UCSD-AML1 (cell line): ENCODE results near the gene PHACTR1.
A peak's percentile ranks its signal among the peaks of the same experiment; 100 is the strongest.

Source experiments
- DNase-seq: peaks from one replicate; lab custom pipeline; 2025; ENCODE audit not compliant: unreplicated experiment; lab: John Stamatoyannopoulos, UW

The PHACTR1 gene

GRCh38 chr6:13274707-13275434, 558.3 kb downstream of the PHACTR1 start:
- no peak for DNase-seq

GRCh38 chr6:13275435-13275989, 558.9 kb downstream of the PHACTR1 start:
- DNase-seq = no peak

GRCh38 chr6:13277231-13277630, 560.7 kb downstream of the PHACTR1 start:
- DNase-seq = no peak

- peak; percentile 32 for DNase-seq
These were observed 561.6 kb downstream of the PHACTR1 start for GRCh38 chr6:13278164-13278563.

- no peak for DNase-seq
These were observed 562.4 kb downstream of the PHACTR1 start for GRCh38 chr6:13278991-13279390.

GRCh38 chr6:13280254-13280653, 563.7 kb downstream of the PHACTR1 start:
- DNase-seq = no peak

- DNase-seq = no peak
These were observed 565.1 kb downstream of the PHACTR1 start for GRCh38 chr6:13281686-13282085.

GRCh38 chr6:13282393-13283069, 566.0 kb downstream of the PHACTR1 start:
- DNase-seq = no peak

- no peak for DNase-seq
These were observed 566.8 kb downstream of the PHACTR1 start for GRCh38 chr6:13283331-13283730.

GRCh38 chr6:13284646-13285045, 568.1 kb downstream of the PHACTR1 start:
- no peak for DNase-seq

GRCh38 chr6:13285705-13286104, 569.1 kb downstream of the PHACTR1 start:
- DNase-seq = no peak

- DNase-seq = no peak
These were observed 569.6 kb downstream of the PHACTR1 start for GRCh38 chr6:13286181-13286580.

GRCh38 chr6:13287104-13287503, 570.5 kb downstream of the PHACTR1 start:
- DNase-seq = no peak

GRCh38 chr6:13288481-13288880, 571.9 kb downstream of the PHACTR1 start:
- no peak for DNase-seq

GRCh38 chr6:13288969-13289391, 572.4 kb downstream of the PHACTR1 start:
- DNase-seq = no peak

- DNase-seq = no peak
These were observed 573.3 kb downstream of the PHACTR1 start for GRCh38 chr6:13289789-13290318.

- DNase-seq = no peak
These were observed 573.8 kb downstream of the PHACTR1 start for GRCh38 chr6:13290335-13290734.

- no peak for DNase-seq
These were observed 576.2 kb downstream of the PHACTR1 start for GRCh38 chr6:13292774-13293173.

GRCh38 chr6:13294499-13295069, 578.0 kb downstream of the PHACTR1 start:
- no peak for DNase-seq

GRCh38 chr6:13295576-13295975, 579.0 kb downstream of the PHACTR1 start:
- DNase-seq = no peak

GRCh38 chr6:13296536-13296997, 580.0 kb downstream of the PHACTR1 start:
- no peak for DNase-seq

GRCh38 chr6:13297391-13297790, 580.8 kb downstream of the PHACTR1 start:
- DNase-seq = no peak
